Smooth muscle cell (in vitro differentiated cells): ENCODE data around the gene ARHGEF3. TPM values are rescaled to one million over a fixed set of nuclear protein-coding genes. Genes with fewer than 3 reads are reported as not detected.

Experiments
- DNase-seq: peaks from one replicate; lab custom pipeline; 2025; ENCODE audit not compliant: unreplicated experiment; lab: John Stamatoyannopoulos, UW
- H2AFZ ChIP-seq: fragments of 200-600 bp; sonication (generic); 2 replicates; pipeline ENCODE4 v1.6.0; 2016; ENCODE audit warnings: antibody characterized with exemption, low read depth, mild to moderate bottlenecking
- H3F3A ChIP-seq: fragments of 200-600 bp; sonication (generic); 2 replicates; pipeline ENCODE4 v1.6.0; 2017; ENCODE audit warnings: antibody characterized with exemption, low read depth
- H3K27ac ChIP-seq: fragments of 200-600 bp; sonication (generic); 2 replicates; pipeline ENCODE4 v1.5.1; 2016; ENCODE audit warnings: low read depth, mild to moderate bottlenecking
- H3K27me3 ChIP-seq: fragments of 200-600 bp; sonication (generic); 2 replicates; pipeline ENCODE4 v1.6.1; 2016; ENCODE audit warnings: low read depth, mild to moderate bottlenecking
- H3K36me3 ChIP-seq: fragments of 200-600 bp; sonication (generic); 2 replicates; pipeline ENCODE4 v1.5.1; 2016; ENCODE audit warnings: low read depth
- H3K4me1 ChIP-seq: fragments of 200-600 bp; sonication (generic); 2 replicates; pipeline ENCODE4 v1.5.1; 2016; ENCODE audit warnings: low read depth
- H3K4me2 ChIP-seq: fragments of 200-600 bp; sonication (generic); 2 replicates; pipeline ENCODE4 v1.6.0; 2016; ENCODE audit warnings: mild to moderate bottlenecking
- H3K4me3 ChIP-seq: fragments of 200-600 bp; sonication (generic); 2 replicates; pipeline ENCODE4 v1.5.1; 2016; ENCODE audit warnings: mild to moderate bottlenecking
- H3K79me2 ChIP-seq: fragments of 200-600 bp; sonication (generic); 2 replicates; pipeline ENCODE4 v1.6.0; 2016; ENCODE audit warnings: low read depth, mild to moderate bottlenecking
- H3K9ac ChIP-seq: fragments of 200-600 bp; sonication (generic); 2 replicates; pipeline ENCODE4 v1.6.0; 2016; ENCODE audit warnings: low read depth
- H3K9me3 ChIP-seq: fragments of 200-600 bp; sonication (generic); replicated peaks from 2 replicates; pipeline ENCODE4 v1.5.1; 2016; ENCODE audit warnings: low read depth
- H4K20me1 ChIP-seq: fragments of 200-600 bp; sonication (generic); 2 replicates; pipeline ENCODE4 v1.6.0; 2016; ENCODE audit warnings: low read depth
- WGBS: methylation state at CpG from one replicate; pipeline ENCODE4 v1.1.7; 2016; ENCODE audit warnings: low lambda C conversion rate; 5-methylcytosine and 5-hydroxymethylcytosine counted together
- polyA plus RNA-seq: library from polyadenylated mRNA; unstranded; fragments of >200 nt; fragmentation: Nextera tagmentation; extraction: Ambion mirVana; gene quantifications from 2 replicates; pipeline ENCODE4 v1.2.1, GENCODE V29; 2016
- total RNA-seq: library from RNA; depleted of rRNA; stranded (reverse); fragments of >200 nt; gene quantifications from 2 replicates; pipeline ENCODE4 v1.2.3, GENCODE V29; 2014
- TF ChIP-seq, protein P1 (sequence below): fragments of 200-600 bp; sonication (generic); IDR thresholded peaks from 2 replicates; pipeline ENCODE4 v1.5.1; 2017; ENCODE audit warnings: borderline replicate concordance, mild to moderate bottlenecking, antibody characterized with exemption; ENCODE audit not compliant: insufficient read depth, poor library complexity, severe bottlenecking

Gene ARHGEF3
- total and polyA plus RNA-seq, 2 experiments from 2014 or later: 131 to 137 TPM

DNA sequence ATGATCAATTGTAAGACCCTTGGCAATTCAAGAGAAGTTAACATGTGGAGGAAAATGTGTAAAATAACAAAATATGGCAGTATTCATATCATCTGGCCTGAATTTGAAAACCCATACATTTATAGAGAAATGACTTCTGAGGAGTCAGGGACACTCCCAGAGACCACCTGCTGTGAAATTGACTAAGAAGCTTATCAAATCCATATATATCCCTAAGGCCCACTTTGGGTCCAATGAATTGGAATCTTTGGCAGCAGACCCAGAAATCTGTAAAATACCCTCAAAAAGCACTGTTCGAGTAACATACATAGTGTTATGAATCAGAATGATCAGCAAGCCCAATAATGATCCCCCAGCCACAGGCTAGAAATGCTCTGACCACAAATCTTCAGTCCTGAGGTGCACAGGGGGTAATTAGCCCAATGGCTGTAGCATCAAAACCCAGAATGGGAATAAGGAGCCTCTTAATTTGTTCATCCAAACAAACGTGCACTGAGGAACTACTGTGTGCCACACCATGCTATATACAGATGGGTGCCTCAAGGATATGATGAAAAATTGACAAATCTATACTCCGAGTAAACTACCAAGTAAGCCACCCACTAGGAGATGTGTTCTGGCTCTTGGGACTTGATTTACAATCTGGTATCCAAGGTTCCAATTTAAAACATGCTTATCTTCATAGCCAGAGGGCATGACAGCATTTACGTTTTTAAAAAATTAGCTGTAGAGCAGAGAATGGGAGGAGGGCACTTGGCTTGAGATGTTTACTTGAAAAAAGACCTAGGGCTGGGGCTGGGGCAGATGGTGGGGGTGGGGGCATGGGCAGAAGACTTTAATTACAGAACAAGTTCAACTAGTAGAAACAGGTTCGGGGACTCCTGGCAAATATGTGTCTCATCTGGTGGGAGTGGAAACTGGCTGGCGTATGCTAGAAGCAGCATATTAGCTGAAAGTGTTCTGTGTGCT is 9.1 kb upstream of the ARHGEF3 start:
- WGBS: 60% methylated on average over 6 of the region's 6 CpGs

DNA sequence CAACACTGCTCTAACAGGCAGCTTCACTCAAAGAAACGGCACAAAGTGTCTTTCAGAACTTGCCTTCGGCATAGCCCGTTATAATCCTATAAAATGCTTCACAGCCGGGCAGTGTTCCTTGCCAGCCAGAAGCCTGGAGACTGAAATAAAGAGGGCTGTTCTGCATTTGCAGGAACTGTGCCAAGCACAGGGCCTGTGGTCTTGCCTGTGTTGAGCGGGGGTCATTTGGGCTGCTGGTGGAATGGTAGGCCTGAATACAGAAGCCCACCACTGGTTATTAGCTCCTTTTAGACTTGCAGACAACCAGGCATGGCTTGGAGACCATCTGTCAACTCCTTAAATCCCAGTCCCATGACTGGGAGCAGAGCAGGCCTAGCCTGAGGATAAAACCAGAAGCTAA is 4.7 kb upstream of the ARHGEF3 start:
- H3K27ac ChIP-seq: peak overlapping the region; percentile 87
- no peak overlapping the region for H3K4me3 ChIP-seq
- H3F3A ChIP-seq: peaks cover 14% of the 10 kb centered on the region
- H2AFZ ChIP-seq: no peak overlapping the region
- no peaks in the 10 kb centered on the region for H3K36me3 ChIP-seq
- H3K4me1 ChIP-seq: peaks cover 20% of the 10 kb centered on the region
- H3K79me2 ChIP-seq: peaks cover 17% of the 10 kb centered on the region
- DNase-seq: peak; percentile 44
- peak overlapping the region; percentile 75 for H3K4me2 ChIP-seq
- H4K20me1 ChIP-seq: peaks cover 3% of the 10 kb centered on the region
- TF ChIP-seq, protein P1, sequence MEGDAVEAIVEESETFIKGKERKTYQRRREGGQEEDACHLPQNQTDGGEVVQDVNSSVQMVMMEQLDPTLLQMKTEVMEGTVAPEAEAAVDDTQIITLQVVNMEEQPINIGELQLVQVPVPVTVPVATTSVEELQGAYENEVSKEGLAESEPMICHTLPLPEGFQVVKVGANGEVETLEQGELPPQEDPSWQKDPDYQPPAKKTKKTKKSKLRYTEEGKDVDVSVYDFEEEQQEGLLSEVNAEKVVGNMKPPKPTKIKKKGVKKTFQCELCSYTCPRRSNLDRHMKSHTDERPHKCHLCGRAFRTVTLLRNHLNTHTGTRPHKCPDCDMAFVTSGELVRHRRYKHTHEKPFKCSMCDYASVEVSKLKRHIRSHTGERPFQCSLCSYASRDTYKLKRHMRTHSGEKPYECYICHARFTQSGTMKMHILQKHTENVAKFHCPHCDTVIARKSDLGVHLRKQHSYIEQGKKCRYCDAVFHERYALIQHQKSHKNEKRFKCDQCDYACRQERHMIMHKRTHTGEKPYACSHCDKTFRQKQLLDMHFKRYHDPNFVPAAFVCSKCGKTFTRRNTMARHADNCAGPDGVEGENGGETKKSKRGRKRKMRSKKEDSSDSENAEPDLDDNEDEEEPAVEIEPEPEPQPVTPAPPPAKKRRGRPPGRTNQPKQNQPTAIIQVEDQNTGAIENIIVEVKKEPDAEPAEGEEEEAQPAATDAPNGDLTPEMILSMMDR: no peak
- H3K9me3 ChIP-seq: no peaks in the 10 kb centered on the region
- H3K9ac ChIP-seq: no peak overlapping the region
- WGBS: 24% methylated on average over 5 of the region's 5 CpGs
- no peaks in the 10 kb centered on the region for H3K27me3 ChIP-seq

More for the DNA sequence above, 9.1 kb upstream of the ARHGEF3 start:
- Histone ChIP-seq H3K4me3 (no peak overlapping the region), H3K9ac (no peak overlapping the region), H3K27me3 (no peaks in the 10 kb centered on the region), H3K36me3 (no peaks in the 10 kb centered on the region), H3K79me2 (no peaks in the 10 kb centered on the region), H4K20me1 (no peaks in the 10 kb centered on the region), H3K4me2 (no peak overlapping the region), H2AFZ (no peak overlapping the region), H3K27ac (peak overlapping the region; percentile 33), H3F3A (peaks cover 15% of the 10 kb centered on the region), H3K4me1 (peaks cover 5% of the 10 kb centered on the region), H3K9me3 (no peaks in the 10 kb centered on the region)
- DNase-seq: no peak
- TF ChIP-seq, protein P1: no peak

DNA sequence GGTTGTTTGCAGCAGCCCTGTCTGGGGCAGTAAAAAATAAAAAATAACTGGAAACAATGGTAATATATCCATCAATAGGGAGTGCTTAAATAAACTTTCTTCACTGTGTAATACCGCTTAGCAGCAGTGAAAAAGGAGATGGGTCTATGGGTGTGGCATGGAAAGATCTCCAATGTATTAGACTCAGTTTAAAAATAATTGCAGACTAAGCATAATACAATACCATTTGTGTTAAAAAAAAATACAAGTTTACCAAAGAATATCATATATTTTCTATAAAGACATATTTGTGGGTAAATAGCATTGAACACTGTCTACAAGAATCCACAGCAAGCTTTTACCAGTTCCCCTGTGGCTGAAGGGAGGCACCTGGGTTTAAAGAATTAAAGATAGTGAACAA is 1.0 kb upstream of the ARHGEF3 start:
- Histone ChIP-seq H3F3A (peaks cover 14% of the 10 kb centered on the region), H3K27ac (no peak overlapping the region), H3K9me3 (no peaks in the 10 kb centered on the region), H3K4me2 (peak overlapping the region; percentile 97), H3K79me2 (peaks cover 53% of the 10 kb centered on the region), H3K27me3 (no peaks in the 10 kb centered on the region), H3K4me1 (peaks cover 20% of the 10 kb centered on the region), H3K4me3 (peak overlapping the region; percentile 89), H4K20me1 (peaks cover 39% of the 10 kb centered on the region), H2AFZ (no peak overlapping the region), H3K9ac (no peak overlapping the region), H3K36me3 (no peaks in the 10 kb centered on the region)
- TF ChIP-seq, protein P1: no peak
- DNase-seq: no peak
- WGBS: 90% methylated on average over 1 of the region's 1 CpG

DNA sequence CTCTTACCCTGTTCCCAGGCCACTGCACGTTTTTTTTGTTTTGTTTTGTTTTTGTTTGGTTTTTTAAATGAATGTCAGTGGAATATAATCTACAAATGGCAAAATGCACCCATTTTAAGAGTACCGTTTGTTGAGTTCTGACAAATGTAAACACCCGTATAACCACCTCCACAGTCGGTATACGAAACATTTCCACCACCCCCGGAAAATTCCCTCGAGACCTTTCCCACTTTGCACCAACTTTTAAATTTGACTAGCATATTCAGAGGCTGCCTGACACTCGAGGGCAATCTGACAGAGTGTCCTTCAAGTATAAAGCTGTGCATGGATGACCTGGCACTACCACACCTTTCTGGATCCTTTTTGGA is 613 bp upstream of the ARHGEF3 start:
- no peaks in the 10 kb centered on the region for H3K36me3 ChIP-seq
- peak overlapping the region; percentile 97 for H3K4me2 ChIP-seq
- peaks cover 43% of the 10 kb centered on the region for H4K20me1 ChIP-seq
- no peak overlapping the region for H3K27ac ChIP-seq
- H3K9ac ChIP-seq: no peak overlapping the region
- peaks cover 57% of the 10 kb centered on the region for H3K79me2 ChIP-seq
- H3K4me1 ChIP-seq: peaks cover 20% of the 10 kb centered on the region
- H2AFZ ChIP-seq: no peak overlapping the region
- no peaks in the 10 kb centered on the region for H3K27me3 ChIP-seq
- no peak for DNase-seq
- TF ChIP-seq, protein P1: no peak
- H3K4me3 ChIP-seq: peak overlapping the region; percentile 89
- peaks cover 14% of the 10 kb centered on the region for H3F3A ChIP-seq
- H3K9me3 ChIP-seq: no peaks in the 10 kb centered on the region
- WGBS: 49% methylated on average over 8 of the region's 8 CpGs
